ENCODE results near the gene BCL11B.

BCL11B gene

DNA sequence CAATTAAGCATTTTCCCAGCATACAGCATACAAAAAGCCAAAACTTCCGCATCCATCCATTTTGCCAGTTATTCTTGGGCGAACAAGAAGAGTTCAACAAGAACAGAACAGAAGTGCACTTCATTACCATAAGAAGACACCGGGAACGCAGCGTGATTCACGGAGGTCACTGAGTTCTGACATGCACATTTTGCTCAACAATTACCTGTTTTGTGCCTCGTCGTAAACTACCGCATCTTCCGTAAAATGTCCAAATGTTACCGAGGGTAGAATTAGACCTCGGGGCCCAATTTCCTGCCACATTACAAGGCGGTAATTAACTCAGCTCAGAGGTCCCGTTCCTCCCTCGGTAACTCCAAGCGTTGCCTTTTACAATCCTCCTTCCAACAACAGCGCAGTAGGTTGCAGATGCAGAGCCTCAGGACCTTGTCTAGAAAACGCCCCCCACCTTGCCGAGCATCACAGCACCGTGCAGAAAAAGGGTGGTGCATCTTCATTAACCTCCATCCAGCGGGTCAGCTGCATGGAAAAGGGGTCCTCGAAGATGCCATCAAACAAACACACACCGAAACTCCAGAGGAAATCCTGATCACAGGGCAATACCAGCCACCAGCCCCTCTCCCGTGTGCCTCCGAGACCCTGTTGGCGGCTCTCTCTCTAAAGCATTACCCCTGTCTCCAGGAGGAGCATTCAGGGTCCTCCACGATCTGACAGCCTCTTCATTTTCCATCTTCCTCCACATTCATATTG lies 125.2 kb downstream of the BCL11B start:
- POLR2A ChIA-PET = no interaction called here
- CTCF ChIA-PET = interaction anchor here (1.6 kb wide), 1 partner anchor 8 kb away, joined by 3 read pairs; no protein-coding TSS in a partner anchor
- TF ChIP-seq, protein P1, sequence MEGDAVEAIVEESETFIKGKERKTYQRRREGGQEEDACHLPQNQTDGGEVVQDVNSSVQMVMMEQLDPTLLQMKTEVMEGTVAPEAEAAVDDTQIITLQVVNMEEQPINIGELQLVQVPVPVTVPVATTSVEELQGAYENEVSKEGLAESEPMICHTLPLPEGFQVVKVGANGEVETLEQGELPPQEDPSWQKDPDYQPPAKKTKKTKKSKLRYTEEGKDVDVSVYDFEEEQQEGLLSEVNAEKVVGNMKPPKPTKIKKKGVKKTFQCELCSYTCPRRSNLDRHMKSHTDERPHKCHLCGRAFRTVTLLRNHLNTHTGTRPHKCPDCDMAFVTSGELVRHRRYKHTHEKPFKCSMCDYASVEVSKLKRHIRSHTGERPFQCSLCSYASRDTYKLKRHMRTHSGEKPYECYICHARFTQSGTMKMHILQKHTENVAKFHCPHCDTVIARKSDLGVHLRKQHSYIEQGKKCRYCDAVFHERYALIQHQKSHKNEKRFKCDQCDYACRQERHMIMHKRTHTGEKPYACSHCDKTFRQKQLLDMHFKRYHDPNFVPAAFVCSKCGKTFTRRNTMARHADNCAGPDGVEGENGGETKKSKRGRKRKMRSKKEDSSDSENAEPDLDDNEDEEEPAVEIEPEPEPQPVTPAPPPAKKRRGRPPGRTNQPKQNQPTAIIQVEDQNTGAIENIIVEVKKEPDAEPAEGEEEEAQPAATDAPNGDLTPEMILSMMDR (IDR thresholded peaks at IDR 0.05; ENCODE audit: control extremely low read depth, extremely low read depth, low read depth, missing control alignments) = no peak

DNA sequence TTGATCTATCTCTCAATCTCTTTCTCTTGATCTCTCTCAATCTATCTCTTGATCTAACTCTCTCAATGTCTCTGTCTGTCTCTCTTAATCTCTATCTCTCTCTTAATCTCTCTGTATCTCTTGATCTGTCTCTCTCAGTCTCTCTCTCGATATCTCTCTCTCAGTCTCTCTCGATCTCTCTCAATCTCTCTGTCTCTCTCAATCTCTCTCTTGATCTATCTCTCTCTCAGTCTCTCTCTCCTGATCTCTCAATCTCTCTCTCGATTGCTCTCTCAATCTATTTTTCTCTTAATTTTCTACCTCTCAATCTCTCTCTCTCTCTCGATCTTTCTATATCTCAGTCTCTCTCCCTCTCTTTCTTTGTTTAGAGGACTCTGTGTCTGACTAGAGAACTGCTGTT lies 126.7 kb downstream of the BCL11B start:
- CTCF ChIA-PET = no interaction called here
- POLR2A ChIA-PET = no interaction called here

More for the DNA sequence above, 125.2 kb downstream of the BCL11B start:
- DNase-seq (ENCODE audit: extremely low spot score) = no peak

DNA sequence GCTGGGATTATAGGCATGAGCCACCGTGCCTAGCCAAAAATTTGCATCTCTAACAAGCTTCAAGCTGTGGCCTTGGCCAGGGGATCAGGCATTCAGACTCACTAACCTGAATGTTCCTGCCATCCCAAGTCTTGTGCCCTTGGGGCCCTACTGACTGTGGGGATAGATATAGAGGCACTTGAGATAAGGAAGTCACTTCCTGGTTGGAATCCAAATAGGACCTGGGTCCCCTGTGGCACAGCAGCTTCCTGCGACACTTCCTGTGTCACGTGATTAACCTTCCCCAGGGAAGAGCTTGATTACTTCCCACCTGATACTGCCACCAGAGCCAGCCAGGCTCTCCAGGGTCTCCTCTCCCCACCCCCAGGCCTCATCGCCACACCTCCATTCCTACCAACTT lies 128.2 kb downstream of the BCL11B start:
- no peak for DNase-seq (ENCODE audit: extremely low spot score)
- TF ChIP-seq, protein P1 (IDR thresholded peaks at IDR 0.05; ENCODE audit: control extremely low read depth, extremely low read depth, low read depth, missing control alignments) = no peak
- ChIA-PET CTCF (no interaction called here), POLR2A (no interaction called here)

More for the DNA sequence above, 126.7 kb downstream of the BCL11B start:
- no peak for DNase-seq (ENCODE audit: extremely low spot score)
- TF ChIP-seq, protein P1 (IDR thresholded peaks at IDR 0.05; ENCODE audit: control extremely low read depth, extremely low read depth, low read depth, missing control alignments) = no peak

GRCh38 chr14:99143126-99143525 lies 128.9 kb downstream of the BCL11B start:
- no peak for DNase-seq (ENCODE audit: extremely low spot score)
- TF ChIP-seq, protein P1 (IDR thresholded peaks at IDR 0.05; ENCODE audit: control extremely low read depth, extremely low read depth, low read depth, missing control alignments) = no peak
- CTCF ChIA-PET = no interaction called here
- POLR2A ChIA-PET = no interaction called here

GRCh38 chr14:99141236-99141635 lies 130.8 kb downstream of the BCL11B start:
- CTCF ChIA-PET = no interaction called here
- no peak for DNase-seq (ENCODE audit: extremely low spot score)
- POLR2A ChIA-PET = no interaction called here
- TF ChIP-seq, protein P1 (IDR thresholded peaks at IDR 0.05; ENCODE audit: control extremely low read depth, extremely low read depth, low read depth, missing control alignments) = no peak

DNA sequence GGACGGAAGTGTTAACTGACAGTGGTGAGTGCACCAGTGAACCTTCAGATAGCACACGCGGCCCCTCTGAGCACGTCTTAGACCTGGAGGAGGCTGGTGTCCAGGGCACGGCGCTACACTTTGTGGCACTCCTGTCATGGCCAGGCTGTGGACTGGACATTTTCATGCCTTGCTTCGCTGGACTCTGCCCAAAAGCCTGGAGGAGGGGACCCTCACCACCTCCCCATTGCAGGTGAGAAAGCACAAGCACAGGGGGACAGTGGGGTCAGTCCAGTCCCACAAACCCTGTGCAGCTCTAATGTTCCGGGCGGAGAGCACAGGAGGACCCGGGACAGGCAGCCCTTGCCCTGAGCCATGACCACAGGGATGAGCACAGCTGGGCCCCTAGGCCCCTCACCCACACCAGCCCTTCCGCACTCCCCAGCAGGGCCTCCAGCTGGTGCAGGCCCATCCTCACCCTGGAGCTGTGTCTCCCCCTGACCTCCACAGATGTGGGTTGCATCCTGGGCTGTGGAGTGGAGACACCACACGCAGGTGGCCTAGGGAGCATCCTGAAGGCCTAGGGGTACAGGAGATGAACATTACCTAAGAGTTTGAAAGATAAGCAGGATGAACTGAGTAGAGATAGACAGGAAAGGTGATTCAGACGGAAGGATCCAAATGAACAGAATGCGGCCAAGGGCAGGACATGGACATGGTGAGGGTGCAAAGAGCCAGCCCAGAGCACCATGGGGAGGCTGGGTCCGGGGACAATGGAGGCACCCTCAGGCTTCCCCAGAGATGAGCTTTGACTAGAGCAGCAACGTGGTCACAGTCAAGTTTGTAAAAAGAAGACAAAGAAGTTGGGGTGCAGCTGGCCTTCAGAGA lies 132.8 kb downstream of the BCL11B start:
- ChIA-PET POLR2A (no interaction called here), CTCF (interaction anchor here (0.9 kb wide), 1 partner anchor 9 kb away, joined by 3 read pairs; no protein-coding TSS in a partner anchor)
- no peak for DNase-seq (ENCODE audit: extremely low spot score)
- TF ChIP-seq, protein P1 (IDR thresholded peaks at IDR 0.05; ENCODE audit: control extremely low read depth, extremely low read depth, low read depth, missing control alignments) = no peak

All from GM10248 (cell line).